HG02885 (cell line): ENCODE measurements around the gene SLC66A1.
"Not testable (repeated sequence)": the region's sequence is repeated elsewhere in the genome, so short reads cannot be mapped to it uniquely, and the experiment has no call there.

Experiments
- ATAC-seq: cut with Tn5 transposase; IDR thresholded peaks from one replicate; pipeline ENCODE4 v1.9.1; 2021; ENCODE audit warnings: mild to moderate bottlenecking; ENCODE audit not compliant: unreplicated experiment, poor library complexity

The SLC66A1 gene

GRCh38 chr1:19311931-19312781 lies at the start of gene SLC66A1, which contains the start of gene AKR7A2:
Gene SLC66A1, plus strand, starts transcription at chr1:19312326. Its CDS starts 5,352 bp downstream, at chr1:19317678.
Gene AKR7A2, minus strand, starts transcription at chr1:19312144. Its CDS starts 20 bp downstream, at chr1:19312124.
- ATAC-seq, result peak; percentile 78

- ATAC-seq, result no peak
Measured at GRCh38 chr1:19262744-19263143, 49.4 kb upstream of the SLC66A1 start.

- no peak for ATAC-seq
Measured at GRCh38 chr1:19268445-19268844, 43.7 kb upstream of the SLC66A1 start.

- not testable (repeated sequence) for ATAC-seq
Measured at GRCh38 chr1:19269427-19270342, 42.4 kb upstream of the SLC66A1 start.

GRCh38 chr1:19270343-19270730 lies 41.8 kb upstream of the SLC66A1 start:
- ATAC-seq, result not testable (repeated sequence)

GRCh38 chr1:19272064-19272463 lies 40.1 kb upstream of the SLC66A1 start:
- ATAC-seq, result no peak

- no peak for ATAC-seq
Measured at GRCh38 chr1:19273106-19273843, 38.9 kb upstream of the SLC66A1 start.

- ATAC-seq, result not testable (repeated sequence)
Measured at GRCh38 chr1:19273844-19274531, 38.1 kb upstream of the SLC66A1 start.

- no peak for ATAC-seq
Measured at GRCh38 chr1:19274636-19275035, 37.5 kb upstream of the SLC66A1 start.

- ATAC-seq, result no peak
Measured at GRCh38 chr1:19283891-19284290, 28.2 kb upstream of the SLC66A1 start.

GRCh38 chr1:19284881-19285280 lies 27.2 kb upstream of the SLC66A1 start:
- no peak for ATAC-seq

- ATAC-seq, result not testable (repeated sequence)
Measured at GRCh38 chr1:19285366-19285765, 26.8 kb upstream of the SLC66A1 start.

GRCh38 chr1:19285807-19286206 lies 26.3 kb upstream of the SLC66A1 start:
- not testable (repeated sequence) for ATAC-seq

GRCh38 chr1:19287436-19288185 lies 24.5 kb upstream of the SLC66A1 start:
- no peak for ATAC-seq

GRCh38 chr1:19288324-19289241 lies 23.5 kb upstream of the SLC66A1 start, which contains the start of gene AKR7A3:
Gene AKR7A3, minus strand, starts transcription at chr1:19288770. Its CDS starts 61 bp downstream, at chr1:19288709.
- ATAC-seq, result not testable (repeated sequence)

- ATAC-seq, result no peak
Measured at GRCh38 chr1:19289244-19289643, 22.9 kb upstream of the SLC66A1 start.

- no peak for ATAC-seq
Measured at GRCh38 chr1:19294638-19295037, 17.5 kb upstream of the SLC66A1 start.

GRCh38 chr1:19300211-19300610 lies 11.9 kb upstream of the SLC66A1 start:
- no peak for ATAC-seq
